Hematopoietic multipotent progenitor cell (in vitro differentiated cells): ENCODE results near the gene NBL1. TPM values are rescaled to one million over a fixed set of nuclear protein-coding genes. Genes with fewer than 3 reads are reported as not detected.
A peak's percentile ranks its signal among the peaks of the same experiment; 100 is the strongest.
"Not testable (repeated sequence)": the region's sequence is repeated elsewhere in the genome, so short reads cannot be mapped to it uniquely, and the experiment has no call there.

ENCODE experiments used
- DNase-seq, 3 donors: peaks; one replicate each; pipeline ENCODE4 v3.0.0-alpha.2; 2011 to 2015; ENCODE audit warnings: low read depth in 2 of 3, low spot score in 2 of 3
- total RNA-seq: library from RNA; depleted of rRNA; stranded (reverse); fragments of >200 nt; gene quantifications from one replicate; pipeline ENCODE4 v1.2.3, GENCODE V29; 2012

Gene NBL1
- total RNA-seq, 1 donor, result 39.3 TPM

DNA sequence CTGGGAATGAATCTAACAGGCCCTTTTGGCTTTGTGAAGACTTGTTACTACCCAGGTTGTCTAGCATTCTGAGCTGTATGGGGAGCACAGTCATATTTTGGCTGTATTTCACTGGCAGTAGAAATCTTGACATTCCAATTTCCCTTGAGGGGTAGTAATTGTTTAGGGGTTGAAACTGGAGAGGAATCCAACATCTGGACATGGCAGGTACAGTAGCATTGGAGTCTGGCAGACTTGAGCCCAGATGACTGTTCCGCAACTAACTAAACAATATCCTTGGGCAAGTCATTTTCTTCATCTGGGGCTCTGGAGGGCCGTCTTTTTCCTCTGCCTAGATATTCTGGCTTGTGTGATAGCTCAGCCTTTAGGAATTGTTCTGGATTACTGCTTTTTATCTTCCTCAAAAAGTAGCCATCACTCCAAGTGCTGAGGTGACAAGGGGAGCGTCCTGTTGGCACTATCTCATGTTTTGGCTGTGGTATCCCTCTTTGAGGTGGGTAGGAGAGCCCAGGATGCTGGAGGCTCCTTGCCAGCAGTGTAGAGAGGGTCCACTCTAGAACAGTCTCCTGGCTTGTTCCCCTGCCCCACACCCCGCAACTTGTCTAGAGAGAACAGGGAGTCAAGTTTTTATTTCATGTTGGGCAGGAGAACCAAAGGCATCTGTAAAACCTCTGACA, 22.7 kb upstream of the NBL1 start:
- DNase-seq, result no peak

- no peak for DNase-seq
Measured at GRCh38 chr1:19622204-19622603, 21.9 kb upstream of the NBL1 start.

DNA sequence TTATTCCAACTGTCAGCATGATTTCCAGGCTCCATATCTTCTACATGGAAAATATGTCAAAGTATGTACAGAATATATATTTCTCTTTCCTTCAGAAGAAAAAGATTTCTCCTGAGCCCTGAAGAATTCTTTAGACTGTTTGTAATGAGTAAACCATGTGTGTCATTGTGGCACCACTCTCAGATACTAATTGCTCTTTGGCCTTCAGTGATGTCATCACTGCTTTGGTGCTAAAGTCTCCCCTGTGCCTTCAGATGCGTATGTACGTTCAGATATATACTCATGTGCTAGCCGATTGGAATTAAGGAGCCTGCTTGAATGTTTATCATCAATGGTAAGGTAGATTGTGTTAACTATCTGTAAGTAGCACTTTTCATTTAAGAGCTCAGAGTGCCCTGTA, 20.6 kb upstream of the NBL1 start:
- DNase-seq, result no peak

DNA sequence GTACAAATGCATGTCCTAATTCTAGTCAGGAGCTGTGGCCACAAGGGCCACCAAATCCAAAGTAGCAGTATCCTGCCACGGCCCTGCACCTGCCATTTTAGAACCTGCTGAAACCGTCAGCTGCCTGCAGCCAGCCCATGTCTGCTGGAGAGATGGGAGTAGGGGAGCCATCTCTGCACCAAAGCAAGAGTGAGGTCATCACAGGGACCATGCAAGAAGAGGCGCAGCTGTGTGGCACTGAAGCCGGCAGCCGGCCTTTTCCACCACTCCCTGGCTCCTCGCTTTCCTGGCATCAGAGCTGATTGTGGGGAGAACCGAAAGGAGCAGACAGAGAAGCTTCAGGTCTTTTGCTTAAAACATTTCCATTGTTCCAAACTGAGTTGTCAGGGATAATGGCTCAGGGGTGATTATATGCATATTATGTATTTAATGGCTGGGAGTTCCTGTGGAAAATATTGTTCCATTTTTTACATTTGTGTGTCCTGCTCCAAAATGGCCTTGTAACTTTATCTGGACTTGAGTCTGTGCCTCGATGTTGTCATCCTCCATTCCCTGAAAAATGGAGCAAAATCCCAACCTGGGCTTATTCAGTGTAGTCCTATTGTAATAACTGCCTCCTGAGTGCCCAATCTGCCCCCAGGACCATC, 18.7 kb upstream of the NBL1 start:
- DNase-seq, result no peak

GRCh38 chr1:19628879-19629278, 15.2 kb upstream of the NBL1 start:
- DNase-seq, result no peak

GRCh38 chr1:19629357-19629756, 14.8 kb upstream of the NBL1 start:
- no peak for DNase-seq

DNA sequence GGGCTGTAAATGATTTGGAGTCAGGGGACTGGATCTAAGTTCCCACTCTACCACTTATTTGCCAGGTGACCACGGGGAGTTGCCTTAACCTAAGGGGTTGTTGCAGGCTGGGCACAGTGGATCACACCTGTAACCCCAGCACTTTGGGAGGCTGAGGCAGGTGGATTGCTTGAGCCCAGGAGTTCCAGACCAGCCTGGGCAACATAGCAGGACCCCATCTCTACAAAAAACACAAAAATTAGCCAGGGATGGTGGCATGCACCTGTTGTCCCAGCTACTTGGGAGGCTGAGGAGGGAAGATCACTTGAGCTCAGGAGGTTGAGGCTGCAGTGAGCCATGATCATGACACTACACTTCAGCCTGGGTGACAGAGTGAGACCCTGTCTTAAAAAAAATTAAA, 13.9 kb upstream of the NBL1 start:
- not testable (repeated sequence) for DNase-seq

DNA sequence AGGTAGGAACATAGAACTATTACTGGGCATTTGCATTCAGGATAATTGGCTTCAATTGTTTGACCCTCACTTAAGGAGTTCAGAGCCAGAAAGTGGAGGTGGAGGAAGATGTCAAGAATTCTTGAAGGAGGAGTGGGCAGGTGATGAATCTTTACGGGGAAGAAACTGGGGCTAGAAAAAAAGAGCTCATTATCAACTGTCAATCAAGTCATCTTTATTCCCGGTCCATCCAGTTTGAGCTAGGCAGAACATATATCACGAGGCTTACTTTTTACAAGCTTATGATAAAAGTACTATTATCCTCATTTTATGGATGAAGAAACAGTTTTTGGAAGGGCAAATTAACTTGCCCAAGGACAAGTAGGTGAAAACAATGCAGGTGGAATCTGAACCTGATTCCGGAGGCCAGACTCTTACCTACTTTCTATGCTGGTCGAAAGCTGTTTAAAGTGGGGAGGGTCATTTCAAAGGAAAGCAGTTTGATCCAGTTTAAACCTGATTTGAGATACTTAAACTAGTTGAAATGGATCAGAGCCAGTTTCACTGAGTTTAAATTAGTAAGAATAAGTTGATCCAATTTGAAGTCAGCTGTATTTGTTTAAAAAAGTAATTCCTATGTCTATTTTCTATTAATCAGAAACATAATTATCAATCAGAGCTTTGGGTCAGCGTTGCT, 13.3 kb upstream of the NBL1 start:
- no peak for DNase-seq

- DNase-seq, result no peak
Measured at GRCh38 chr1:19632211-19632610, 11.9 kb upstream of the NBL1 start.

DNA sequence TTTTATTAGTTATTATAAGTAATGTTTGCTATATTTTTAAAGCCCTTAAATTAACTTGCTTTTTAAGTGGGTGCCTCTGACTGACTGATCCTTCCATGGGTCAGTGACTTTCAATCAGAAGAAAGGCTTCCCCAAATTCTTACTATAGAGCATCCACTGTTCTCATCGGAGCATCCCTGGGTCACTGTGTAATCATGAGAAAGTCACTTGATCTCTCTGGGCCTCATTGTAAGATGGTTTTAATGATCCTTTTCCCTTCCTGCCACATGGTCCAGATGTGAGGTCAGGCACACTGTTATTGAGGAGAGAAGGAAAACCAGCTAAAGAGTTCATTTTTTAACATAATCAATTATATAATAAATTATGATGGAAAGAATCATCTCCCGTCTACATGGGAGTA, 11.0 kb upstream of the NBL1 start:
- DNase-seq, result no peak

DNA sequence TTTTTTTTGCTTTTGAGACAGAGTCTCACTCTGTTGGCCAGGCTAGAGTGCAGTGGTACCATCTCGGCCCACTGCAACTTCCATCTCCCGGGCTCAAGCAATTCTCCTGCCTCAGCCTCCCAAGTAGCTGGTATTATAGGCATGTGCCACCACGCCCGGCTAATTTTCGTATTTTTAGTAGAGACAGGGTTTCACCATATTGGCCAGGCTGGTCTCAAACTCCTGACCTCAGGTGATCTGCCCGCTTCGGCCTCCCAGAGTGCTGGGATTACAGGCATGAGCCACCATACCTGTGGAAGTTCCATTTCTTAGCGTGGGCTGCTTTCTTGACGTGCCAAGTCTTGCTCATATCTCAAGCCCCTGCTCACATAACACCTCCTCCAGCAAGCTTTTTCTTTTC, 9.0 kb upstream of the NBL1 start:
- DNase-seq, result not testable (repeated sequence)

DNA sequence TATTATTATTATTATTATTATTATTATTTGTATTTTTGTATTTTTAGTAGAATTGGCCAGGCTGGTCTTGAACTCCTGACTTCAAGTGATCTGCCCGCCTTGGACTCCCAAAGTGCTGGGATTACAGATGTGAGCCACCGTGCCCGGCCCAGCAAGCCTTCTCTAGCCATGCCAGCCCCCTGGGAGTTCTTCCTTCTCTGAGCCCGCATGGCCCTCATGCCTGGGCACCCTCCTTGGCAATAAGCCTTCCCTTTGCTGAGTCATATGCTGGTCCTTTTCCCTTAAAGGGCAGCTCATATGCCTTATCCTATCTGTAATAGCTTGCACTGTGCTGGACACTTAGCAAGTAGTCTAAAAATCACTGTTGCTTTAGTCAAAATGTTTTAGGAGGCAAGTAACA, 8.5 kb upstream of the NBL1 start:
- no peak for DNase-seq

DNA sequence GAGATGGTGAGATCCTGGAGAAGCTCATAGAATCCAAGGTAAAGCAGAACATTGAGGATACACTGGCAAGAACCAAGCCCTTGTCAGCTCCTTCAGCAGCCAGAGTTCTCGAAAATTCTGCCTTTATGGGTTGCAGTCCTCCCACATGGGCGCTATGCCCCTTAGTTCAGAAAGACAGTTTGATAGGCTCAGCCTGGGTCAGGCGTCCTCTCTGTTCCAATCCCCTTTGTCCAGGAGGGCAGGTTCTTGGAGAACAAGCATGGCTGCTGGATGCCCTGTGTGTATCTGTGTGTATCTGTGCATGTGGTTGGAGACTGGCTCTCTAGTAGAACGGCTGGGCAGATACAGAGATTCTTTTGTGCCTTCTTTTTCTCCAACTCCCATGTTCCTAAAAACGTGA, 8.0 kb upstream of the NBL1 start:
- no peak for DNase-seq

DNA sequence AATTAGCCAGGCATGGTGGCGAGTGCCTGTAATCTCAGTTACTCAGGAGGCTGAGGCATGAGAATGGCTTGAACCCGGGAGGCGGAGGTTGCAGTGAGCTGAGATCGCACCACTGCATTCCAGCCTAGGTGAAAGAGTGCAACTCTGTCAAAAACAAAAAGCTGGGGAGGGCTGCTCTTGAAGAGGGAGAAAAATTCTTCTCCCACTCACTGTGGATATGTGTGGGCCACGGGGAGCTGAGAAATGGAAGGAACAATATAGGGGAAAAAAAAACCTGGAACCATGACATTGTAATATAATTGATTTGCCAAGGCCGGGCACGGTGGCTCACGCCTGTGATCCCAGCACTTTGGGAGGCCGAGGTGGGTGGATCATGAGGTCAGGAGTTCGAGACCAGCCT, 7.4 kb upstream of the NBL1 start:
- DNase-seq, result not testable (repeated sequence)

- no peak for DNase-seq
Measured at GRCh38 chr1:19637606-19638005, 6.5 kb upstream of the NBL1 start.

- peak in 1 of 3 donors; percentile 39 for DNase-seq
Measured at GRCh38 chr1:19639228-19639627, 4.9 kb upstream of the NBL1 start.

GRCh38 chr1:19639999-19640362, 4.1 kb upstream of the NBL1 start:
- no peak for DNase-seq

DNA sequence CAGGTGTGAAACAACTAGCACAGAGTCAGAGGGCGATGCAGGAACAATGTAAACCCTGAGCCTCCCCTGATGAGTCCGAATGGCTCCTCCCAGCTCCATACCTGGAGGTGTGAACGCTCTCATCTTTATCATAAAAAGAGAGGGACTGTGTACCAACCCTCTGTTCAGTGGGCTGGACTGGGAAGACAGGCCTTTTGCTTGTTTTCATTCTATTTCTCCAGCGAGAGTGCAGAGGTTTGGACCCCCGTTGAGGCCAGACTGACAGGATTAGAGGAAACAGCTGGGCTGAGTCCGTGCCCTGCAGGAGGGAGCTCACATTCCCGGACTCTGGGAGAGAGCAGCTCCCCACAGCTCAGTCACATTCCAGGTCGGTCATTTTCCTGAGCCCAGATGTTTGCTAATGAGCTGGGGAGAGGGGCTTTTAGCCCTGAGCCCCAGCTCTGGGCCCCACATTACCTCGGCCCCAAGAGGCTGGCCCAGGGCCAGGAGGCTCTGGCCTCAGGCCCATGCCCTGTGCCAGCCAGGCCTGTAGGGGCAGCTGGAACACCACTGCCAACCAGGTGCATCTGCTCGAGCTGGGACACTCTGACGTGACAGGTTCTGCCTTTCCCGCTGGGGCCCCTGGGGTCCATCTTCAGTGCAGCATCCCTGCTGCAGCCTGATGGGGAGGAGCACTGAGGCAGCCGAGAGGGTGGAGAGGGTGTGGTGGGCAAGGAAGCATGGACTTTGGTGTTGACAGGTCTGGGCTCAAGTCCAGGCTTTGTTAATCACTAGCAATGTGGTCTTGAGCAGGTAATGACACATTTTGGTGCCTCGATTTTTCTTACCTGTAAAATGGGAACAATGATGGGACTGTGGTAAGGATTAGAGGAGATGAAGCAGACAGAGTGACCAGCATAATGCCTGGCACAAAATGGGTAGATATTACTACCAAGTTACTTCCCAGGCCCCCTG, 3.5 kb upstream of the NBL1 start:
- DNase-seq, result no peak

GRCh38 chr1:19643121-19643520, 990 bp upstream of the NBL1 start:
- DNase-seq, result no peak

- no peak for DNase-seq
Measured at GRCh38 chr1:19644395-19644680, 227 bp downstream of the NBL1 start.

DNA sequence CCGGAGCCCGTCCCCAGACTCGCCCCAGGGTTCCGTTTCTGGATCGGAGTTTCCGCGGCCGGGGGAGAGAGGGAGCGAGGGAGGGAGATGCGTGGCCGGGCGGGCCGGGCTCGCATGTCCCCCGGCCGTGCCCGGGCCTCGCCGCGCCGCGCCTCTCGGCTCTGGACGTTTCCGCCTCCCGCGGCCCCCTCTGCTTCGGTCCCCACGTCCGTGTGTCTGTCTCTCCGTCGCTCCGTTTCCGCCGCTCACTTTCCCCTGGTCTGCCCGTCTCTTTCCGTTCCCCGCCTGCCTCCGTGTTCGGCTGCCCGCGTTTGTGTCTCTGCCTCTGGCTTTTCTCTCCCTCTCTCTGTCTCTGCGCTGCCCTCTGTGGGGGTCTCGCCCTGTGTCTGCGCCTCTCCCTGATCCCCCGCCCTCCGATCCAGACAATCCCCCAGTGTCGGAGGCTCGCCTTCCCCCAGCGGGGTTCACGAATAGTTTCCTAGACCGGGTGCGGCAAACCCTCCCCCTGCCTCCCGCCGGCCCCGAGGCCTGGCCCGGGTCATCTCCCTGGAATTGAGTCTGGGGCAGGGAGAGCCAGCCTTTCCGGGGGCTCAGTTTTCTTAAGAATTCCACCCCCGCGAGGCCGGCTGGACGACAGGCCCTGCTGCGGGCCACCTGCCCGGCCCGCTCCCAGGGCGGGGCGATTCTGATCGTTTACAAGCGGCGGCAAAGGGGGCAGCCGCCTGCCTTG, 735 bp downstream of the NBL1 start:
- peak in 1 of 3 donors; percentile 34 for DNase-seq
